H1 (cell line): Measurements from ENCODE around the gene MACROH2A1. TPM values are rescaled to one million over a fixed set of nuclear protein-coding genes. Genes with fewer than 3 reads are reported as not detected.

Experiments used
- CTCF ChIA-PET: fragments of 300-600 bp; sonication (Branson Sonifier 250); formaldehyde crosslinking; loops from one replicate; lab custom pipeline; 2021; ENCODE audit not compliant: partially characterized antibody; lab: Charles Lee
- POLR2A ChIA-PET: fragments of 300-600 bp; sonication (Branson Sonifier 250); formaldehyde crosslinking; loops from one replicate; lab custom pipeline; 2021; ENCODE audit warnings: inconsistent platforms; ENCODE audit not compliant: partially characterized antibody; lab: Charles Lee
- DNase-seq, 2 experiments: peaks; one replicate each; pipeline versions ENCODE4 v3.0.0 to v3.0.0-alpha.2; 2010 to 2022; ENCODE audit warnings: low spot score in 2 of 2, low read depth in 1 of 2, mixed read lengths in 1 of 2
- FAIRE-seq: peaks from 2 replicates; lab custom pipeline; 2011; peaks lifted over from hg19 to GRCh38; lab: Jason Lieb, UNC
- H2AFZ ChIP-seq: 2 replicates; pipeline ENCODE4 v1.8.1; 2012; ENCODE audit warnings: low read length, inconsistent platforms
- H2AK5ac ChIP-seq: 2 replicates; pipeline ENCODE4 v1.6.1; 2013; ENCODE audit warnings: low read depth, low read length
- H2BK120ac ChIP-seq: replicated peaks from 2 replicates; pipeline ENCODE3; 2013; ENCODE audit warnings: low read depth, low read length, inconsistent platforms
- H2BK12ac ChIP-seq: 2 replicates; pipeline ENCODE4 v1.6.1; 2013; ENCODE audit warnings: low read depth, low read length
- H2BK15ac ChIP-seq: 2 replicates; pipeline ENCODE4 v1.6.1; 2013; ENCODE audit warnings: low read length
- H2BK20ac ChIP-seq: 2 replicates; pipeline ENCODE4 v1.6.1; 2013; ENCODE audit warnings: low read length
- H2BK5ac ChIP-seq: 2 replicates; pipeline ENCODE4 v1.6.1; 2013; ENCODE audit warnings: low read depth, low read length
- H3K14ac ChIP-seq: 2 replicates; pipeline ENCODE4 v1.6.1; 2013; ENCODE audit warnings: inconsistent platforms; ENCODE audit not compliant: insufficient read length
- H3K18ac ChIP-seq: 2 replicates; pipeline ENCODE4 v1.6.1; 2013; ENCODE audit warnings: low read length; ENCODE audit errors: extremely low read depth
- H3K23ac ChIP-seq: 2 replicates; pipeline ENCODE4 v1.6.1; 2013; ENCODE audit warnings: inconsistent platforms; ENCODE audit not compliant: insufficient read length
- H3K23me2 ChIP-seq: 2 replicates; pipeline ENCODE4 v1.6.1; 2013; ENCODE audit warnings: low read depth, low read length
- H3K27ac ChIP-seq: 2 replicates; pipeline ENCODE4 v1.6.1; 2011; ENCODE audit warnings: low read depth, low read length, inconsistent platforms
- H3K27me3 ChIP-seq, 4 experiments: replicated peaks in 1 of 4; 1 replicate in 1 of 4; 2 replicates in 3 of 4; pipeline versions ENCODE4 v1.6.1 to v1.8.1; 2011 to 2013; ENCODE audit warnings: low read length in 3 of 4, mild to moderate bottlenecking in 3 of 4, inconsistent platforms in 2 of 4, mixed read lengths in 2 of 4, moderate library complexity in 1 of 4; ENCODE audit not compliant: control insufficient read depth in 3 of 4, insufficient read depth in 3 of 4; ENCODE audit errors: extremely low read depth in 1 of 4
- H3K36me3 ChIP-seq, 4 experiments: 2 replicates each; pipeline versions ENCODE4 v1.6.1 to v1.8.1; 2011 to 2013; ENCODE audit warnings: mild to moderate bottlenecking in 4 of 4, low read length in 3 of 4, moderate library complexity in 2 of 4, control low read depth in 1 of 4, inconsistent platforms in 1 of 4; ENCODE audit not compliant: insufficient read depth in 4 of 4, control insufficient read depth in 2 of 4
- H3K4ac ChIP-seq: replicated peaks from 2 replicates; pipeline ENCODE3; 2013; ENCODE audit warnings: low read length, low read depth, mixed read lengths, inconsistent platforms; ENCODE audit not compliant: insufficient read length
- H3K4me1 ChIP-seq, 4 experiments: replicated peaks in 1 of 4; 1 replicate in 1 of 4; 2 replicates in 3 of 4; pipeline versions ENCODE4 v1.6.1 to v1.8.1; 2011 to 2013; ENCODE audit warnings: low read length in 3 of 4, inconsistent platforms in 2 of 4, mixed read lengths in 1 of 4; ENCODE audit not compliant: insufficient read depth in 4 of 4, control insufficient read depth in 3 of 4
- H3K4me2 ChIP-seq, 2 experiments: 2 replicates each; pipeline versions ENCODE4 v1.6.1 to v1.8.1; 2011 to 2013; ENCODE audit warnings: low read depth in 2 of 2, low read length in 2 of 2, control low read depth in 1 of 2, inconsistent platforms in 1 of 2, mild to moderate bottlenecking in 1 of 2; ENCODE audit not compliant: insufficient read depth in 1 of 2
- H3K4me3 ChIP-seq, 4 experiments: fragments of 200-600, 300-600 bp in 1 of 4; sonication (generic), shearing (Covaris generic), sonication (Bioruptor Twin) in 1 of 4; 2 replicates each; pipeline versions ENCODE4 v1.5.1 to v1.8.1; 2011 to 2016; ENCODE audit warnings: low read length in 4 of 4, low read depth in 3 of 4, control low read depth in 2 of 4, inconsistent platforms in 2 of 4, mild to moderate bottlenecking in 2 of 4, mixed read lengths in 1 of 4, moderate library complexity in 1 of 4; ENCODE audit not compliant: insufficient read depth in 2 of 4; ENCODE audit errors: extremely low read depth in 1 of 4
- H3K56ac ChIP-seq: replicated peaks from 2 replicates; pipeline ENCODE3; 2013; ENCODE audit warnings: low read depth, mild to moderate bottlenecking, mixed read lengths, low read length, inconsistent platforms; ENCODE audit not compliant: insufficient read length
- H3K79me1 ChIP-seq: 2 replicates; pipeline ENCODE4 v1.6.1; 2013; ENCODE audit warnings: low read depth, low read length, control low read depth
- H3K79me2 ChIP-seq, 2 experiments: 2 replicates each; pipeline versions ENCODE4 v1.6.1 to v1.8.1; 2012 to 2013; ENCODE audit warnings: low read length in 2 of 2, mild to moderate bottlenecking in 2 of 2, inconsistent platforms in 1 of 2; ENCODE audit not compliant: insufficient read depth in 2 of 2, control insufficient read depth in 1 of 2
- H3K9ac ChIP-seq, 4 experiments: replicated peaks in 1 of 4; 1 replicate in 1 of 4; 2 replicates in 3 of 4; pipeline versions ENCODE4 v1.6.1 to v1.8.1; 2011 to 2013; ENCODE audit warnings: low read depth in 3 of 4, low read length in 3 of 4, control low read depth in 2 of 4, mild to moderate bottlenecking in 2 of 4, moderate library complexity in 2 of 4, inconsistent platforms in 1 of 4; ENCODE audit errors: extremely low read depth in 1 of 4
- H3K9me3 ChIP-seq, 2 experiments: 2 replicates each; pipeline versions ENCODE4 v1.6.1 to v1.8.1; 2012 to 2013; ENCODE audit warnings: mild to moderate bottlenecking in 2 of 2, moderate library complexity in 2 of 2, control low read depth in 1 of 2, inconsistent platforms in 1 of 2, low read depth in 1 of 2, low read length in 1 of 2, mixed read lengths in 1 of 2; ENCODE audit not compliant: insufficient read depth in 2 of 2
- H4K20me1 ChIP-seq, 2 experiments: replicated peaks in 1 of 2; 2 replicates each; pipeline versions ENCODE3 to v1.8.1; 2011 to 2013; ENCODE audit warnings: inconsistent platforms in 2 of 2, low read length in 2 of 2, mild to moderate bottlenecking in 1 of 2; ENCODE audit not compliant: insufficient read depth in 2 of 2, control insufficient read depth in 1 of 2
- H4K5ac ChIP-seq: 2 replicates; pipeline ENCODE4 v1.6.1; 2013; ENCODE audit warnings: low read length, low read depth, mixed read lengths, inconsistent platforms; ENCODE audit not compliant: insufficient read length
- H4K8ac ChIP-seq: 2 replicates; pipeline ENCODE4 v1.8.0; 2013; ENCODE audit warnings: mild to moderate bottlenecking, moderate library complexity, low read length, inconsistent platforms; ENCODE audit not compliant: insufficient read depth; ENCODE audit errors: extremely low read depth
- H4K91ac ChIP-seq: replicated peaks from 2 replicates; pipeline ENCODE3; 2013; ENCODE audit warnings: low read length, mixed read lengths, inconsistent platforms; ENCODE audit not compliant: insufficient read length
- BACH1 ChIP-seq: IDR thresholded peaks from 2 replicates; pipeline ENCODE4 v1.6.1; 2012; ENCODE audit warnings: low read length, improper control_type of control experiment
- GABPA ChIP-seq: IDR thresholded peaks from 2 replicates; pipeline ENCODE4 v1.6.1; 2011; ENCODE audit warnings: mild to moderate bottlenecking, low read length, moderate library complexity, borderline replicate concordance; ENCODE audit not compliant: insufficient read depth
- GTF2F1 ChIP-seq: IDR thresholded peaks from 2 replicates; pipeline ENCODE4 v1.6.1; 2012; ENCODE audit warnings: low read depth, low read length, improper control_type of control experiment, borderline replicate concordance
- KDM4A ChIP-seq: IDR thresholded peaks from one replicate; pipeline ENCODE4 v1.7.1; 2012; ENCODE audit warnings: low read depth, mild to moderate bottlenecking, moderate library complexity, low read length, inconsistent platforms; ENCODE audit not compliant: severe bottlenecking
- MAFK ChIP-seq: IDR thresholded peaks from 2 replicates; pipeline ENCODE4 v1.6.1; 2012; ENCODE audit warnings: low read depth, mild to moderate bottlenecking, improper control_type of control experiment, low read length
- RNF2 ChIP-seq: fragments of 200-900, 300-1000 bp; sonication (generic); IDR thresholded peaks from 2 replicates; pipeline ENCODE4 v1.7.1; 2016; ENCODE audit warnings: borderline replicate concordance, low read depth, mild to moderate bottlenecking, antibody characterized with exemption, low read length; ENCODE audit not compliant: poor library complexity, severe bottlenecking; ENCODE audit errors: missing control alignments
- WGBS, 2 experiments: shearing (Covaris generic) in 1 of 2; methylation state at CpG; one replicate each; pipeline versions ENCODE4 v1.1.6 to v1.1.7; 2013 to 2015; ENCODE audit warnings: low lambda C conversion rate in 2 of 2, mixed read lengths in 2 of 2, inconsistent platforms in 1 of 2, low coverage in 1 of 2, missing lambda C conversion rate in 1 of 2; ENCODE audit not compliant: insufficient replicate concordance in 2 of 2, insufficient coverage in 1 of 2, insufficient read length in 1 of 2; ENCODE audit errors: extremely low coverage in 1 of 2, missing lambda C conversion rate in 1 of 2; 5-methylcytosine and 5-hydroxymethylcytosine counted together
- polyA plus RNA-seq, 7 experiments: library from polyadenylated mRNA; depleted of rRNA in 3 of 7; stranded (reverse) in 5 of 7; unstranded in 2 of 7; fragments of >200 nt in 5 of 7; fragments of 200-250 nt in 2 of 7; gene quantifications; 1 replicate in 5 of 7; 2 replicates in 1 of 7; 4 replicates in 1 of 7; pipeline versions ENCODE4 v1.2.1 to v1.2.3, GENCODE V29; 2011 to 2013; ENCODE audit warnings: missing spikeins in 2 of 7, mixed read lengths in 2 of 7
- total RNA-seq: library from RNA; stranded (reverse); fragmentation: NEBNext Ultra II Directional; extraction: Animal tissue kit (Norgen Biotek cat#: 25700); gene quantifications from 2 replicates; pipeline ENCODE4 v1.2.1, GENCODE V29; 2021
- TF ChIP-seq, protein P1 (sequence below): IDR thresholded peaks from 2 replicates; pipeline ENCODE4 v1.6.1; 2011; ENCODE audit warnings: low read depth, mild to moderate bottlenecking, low read length; ENCODE audit not compliant: insufficient read depth
- TF ChIP-seq, protein P2 (sequence below), 3 experiments: IDR thresholded peaks; 1 replicate in 2 of 3; 2 replicates in 1 of 3; pipeline versions ENCODE4 v1.5.1 to v1.6.1; 2011; ENCODE audit warnings: low read length in 3 of 3, mild to moderate bottlenecking in 3 of 3, inconsistent platforms in 2 of 3, low read depth in 1 of 3, moderate library complexity in 1 of 3; ENCODE audit not compliant: insufficient read depth in 1 of 3; ENCODE audit errors: control extremely low read depth in 1 of 3

The MACROH2A1 gene
- total and polyA plus RNA-seq, 2 of the 8 experiments (the other 6 are each of a cell fraction or from before 2014, with no cell fraction given): 60.0 to 92.3 TPM

DNA sequence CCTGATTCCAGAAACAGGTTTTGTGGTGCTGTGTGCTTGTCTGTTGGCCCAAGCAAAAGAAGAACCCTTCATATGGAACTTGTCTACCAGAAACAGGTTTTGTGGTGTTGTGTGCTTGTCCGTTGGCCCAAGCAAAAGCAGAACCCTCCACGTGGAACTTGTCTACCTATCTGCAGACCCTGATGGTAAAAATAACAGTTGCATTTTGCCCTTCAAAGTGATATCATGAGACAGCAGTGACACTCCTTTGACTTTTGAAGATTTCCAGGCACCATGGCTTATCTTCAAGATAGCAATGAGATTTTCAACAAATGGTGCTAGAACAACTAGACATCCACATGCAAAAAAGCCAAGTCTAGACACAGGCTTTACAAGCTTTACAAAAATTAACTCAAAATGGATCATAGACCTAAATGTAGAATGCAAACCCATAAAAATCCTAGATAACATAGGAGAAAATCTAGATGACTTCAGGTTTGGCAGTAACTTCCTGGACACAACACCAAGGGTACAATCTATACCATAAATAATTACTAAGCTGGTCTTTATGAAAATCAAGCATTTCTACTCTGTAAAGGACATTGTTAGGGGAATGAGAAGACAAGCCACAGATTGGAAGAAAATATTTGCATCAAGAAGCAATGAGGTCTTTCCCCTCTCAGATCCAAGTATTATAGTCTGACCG, 16.8 kb downstream of the MACROH2A1 start:
- peaks cover 0 to 17% (median 4%) of the 10 kb centered on the region in 4 experiments; a peak in 5 of 8 replicates for H3K36me3 ChIP-seq
- ChIA-PET POLR2A (no interaction called here), CTCF (interaction anchor here (1.0 kb wide), 1 partner anchor 49 kb away, joined by 4 read pairs; no protein-coding TSS in a partner anchor)
- H3K4me1 ChIP-seq: no peaks in the 10 kb centered on the region
- no peaks in the 10 kb centered on the region for H3K9me3 ChIP-seq
- H3K14ac ChIP-seq: no peak overlapping the region
- no peak overlapping the region for H3K56ac ChIP-seq
- no peak overlapping the region for H4K5ac ChIP-seq
- no peak overlapping the region for H3K9ac ChIP-seq
- 91% methylated on average over 3 of the region's 3 CpGs; no CpG with 5 or more reads in 1 of the 2 experiments for WGBS, 2 experiments
- no peak overlapping the region for H2AFZ ChIP-seq
- H3K79me2 ChIP-seq: peaks cover 0 to 4% of the 10 kb centered on the region in 2 experiments; a peak in 2 of 4 replicates
- no peak overlapping the region for H4K91ac ChIP-seq
- no peak for DNase-seq
- H3K4me3 ChIP-seq: no peak overlapping the region
- no peak overlapping the region for H2BK20ac ChIP-seq
- H3K27me3 ChIP-seq: no peaks in the 10 kb centered on the region
- no peak overlapping the region for H3K18ac ChIP-seq
- H2BK5ac ChIP-seq: no peak overlapping the region
- H2BK12ac ChIP-seq: no peak overlapping the region
- no peak overlapping the region for H4K8ac ChIP-seq
- FAIRE-seq: no peak
- H2BK120ac ChIP-seq: no peak overlapping the region
- no peak overlapping the region for H2AK5ac ChIP-seq
- H2BK15ac ChIP-seq: no peak overlapping the region
- H4K20me1 ChIP-seq: peaks cover 7 to 19% of the 10 kb centered on the region in 2 experiments
- no peak overlapping the region for H3K27ac ChIP-seq
- no peak overlapping the region for H3K4ac ChIP-seq
- peaks cover 2% of the 10 kb centered on the region; the same call in 1 of the 2 replicates for H3K79me1 ChIP-seq
- H3K23ac ChIP-seq: no peak overlapping the region
- H3K4me2 ChIP-seq: no peak overlapping the region
- H3K23me2 ChIP-seq: no peaks in the 10 kb centered on the region; the same call in 1 of the 2 replicates
- TF ChIP-seq, protein P1, sequence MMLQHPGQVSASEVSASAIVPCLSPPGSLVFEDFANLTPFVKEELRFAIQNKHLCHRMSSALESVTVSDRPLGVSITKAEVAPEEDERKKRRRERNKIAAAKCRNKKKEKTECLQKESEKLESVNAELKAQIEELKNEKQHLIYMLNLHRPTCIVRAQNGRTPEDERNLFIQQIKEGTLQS: no peak
- TF ChIP-seq KDM4A (no peak), BACH1 (no peak), MAFK (no peak), GABPA (no peak), GTF2F1 (no peak), RNF2 (no peak)
- TF ChIP-seq, protein P2, sequence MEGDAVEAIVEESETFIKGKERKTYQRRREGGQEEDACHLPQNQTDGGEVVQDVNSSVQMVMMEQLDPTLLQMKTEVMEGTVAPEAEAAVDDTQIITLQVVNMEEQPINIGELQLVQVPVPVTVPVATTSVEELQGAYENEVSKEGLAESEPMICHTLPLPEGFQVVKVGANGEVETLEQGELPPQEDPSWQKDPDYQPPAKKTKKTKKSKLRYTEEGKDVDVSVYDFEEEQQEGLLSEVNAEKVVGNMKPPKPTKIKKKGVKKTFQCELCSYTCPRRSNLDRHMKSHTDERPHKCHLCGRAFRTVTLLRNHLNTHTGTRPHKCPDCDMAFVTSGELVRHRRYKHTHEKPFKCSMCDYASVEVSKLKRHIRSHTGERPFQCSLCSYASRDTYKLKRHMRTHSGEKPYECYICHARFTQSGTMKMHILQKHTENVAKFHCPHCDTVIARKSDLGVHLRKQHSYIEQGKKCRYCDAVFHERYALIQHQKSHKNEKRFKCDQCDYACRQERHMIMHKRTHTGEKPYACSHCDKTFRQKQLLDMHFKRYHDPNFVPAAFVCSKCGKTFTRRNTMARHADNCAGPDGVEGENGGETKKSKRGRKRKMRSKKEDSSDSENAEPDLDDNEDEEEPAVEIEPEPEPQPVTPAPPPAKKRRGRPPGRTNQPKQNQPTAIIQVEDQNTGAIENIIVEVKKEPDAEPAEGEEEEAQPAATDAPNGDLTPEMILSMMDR (IDR thresholded peaks at IDR 0.05; ENCODE audit: control extremely low read depth in 1 of 3, insufficient read depth in 1 of 3, low read depth in 1 of 3, low read length in 3 of 3): no peak
